ENCODE results near the gene MPP4. TPM values are rescaled to one million over a fixed set of nuclear protein-coding genes. Genes with fewer than 3 reads are reported as not detected.

Gene MPP4
- total RNA-seq, 1 donor from 2014 or later, result not detected

- intact Hi-C loops (cut with micrococcal nuclease), result no loop called here
Observed at GRCh38 chr2:201633661-201634249, 64.7 kb downstream of the MPP4 start.

- intact Hi-C loops (cut with micrococcal nuclease), result no loop called here
Observed at GRCh38 chr2:201631041-201631440, 67.4 kb downstream of the MPP4 start.

GRCh38 chr2:201630577-201630976 lies 67.9 kb downstream of the MPP4 start:
- intact Hi-C loops (cut with micrococcal nuclease), result no loop called here

- intact Hi-C loops (cut with micrococcal nuclease), result no loop called here
Observed at GRCh38 chr2:201628545-201628944, 69.9 kb downstream of the MPP4 start.

GRCh38 chr2:201622306-201622970 lies 76.0 kb downstream of the MPP4 start:
- intact Hi-C loops (cut with micrococcal nuclease), result no loop called here

GRCh38 chr2:201621293-201621999 lies 77.0 kb downstream of the MPP4 start:
- intact Hi-C loops (cut with micrococcal nuclease), result no loop called here

- intact Hi-C loops (cut with micrococcal nuclease), result no loop called here
Observed at GRCh38 chr2:201618744-201619662, 79.4 kb downstream of the MPP4 start.

GRCh38 chr2:201608021-201608420 lies 90.4 kb downstream of the MPP4 start:
- intact Hi-C loops (cut with micrococcal nuclease), result no loop called here

GRCh38 chr2:201607568-201607967 lies 90.9 kb downstream of the MPP4 start:
- intact Hi-C loops (cut with micrococcal nuclease), result no loop called here

- intact Hi-C loops (cut with micrococcal nuclease), result no loop called here
Observed at GRCh38 chr2:201600906-201601305, 97.5 kb downstream of the MPP4 start.

- intact Hi-C loops (cut with micrococcal nuclease), result no loop called here
Observed at GRCh38 chr2:201597397-201597796, 101.0 kb downstream of the MPP4 start.

Other genes with a start within 250 kb of the MPP4 start
- gene TRAK2, start 247.2 kb downstream of the MPP4 start, total RNA-seq, result 42.3 and 42.4 TPM in 2 replicates
- gene STRADB, start 246.9 kb downstream of the MPP4 start, total RNA-seq, result 14.6 and 15.5 TPM in 2 replicates
- gene TMEM237, start 55.1 kb downstream of the MPP4 start, total RNA-seq, result 14.7 and 17.0 TPM in 2 replicates
- 11.2 and 14.9 TPM in 2 replicates for gene ALS2, start 82.3 kb upstream of the MPP4 start, total RNA-seq
- not detected in 2 replicates for gene CDK15, start 107.9 kb upstream of the MPP4 start, total RNA-seq